GM19455 (cell line): ENCODE measurements around the gene P2RY14.
"Not testable (repeated sequence)": the region's sequence is repeated elsewhere in the genome, so short reads cannot be mapped to it uniquely, and the experiment has no call there.

Experiments
- ATAC-seq: cut with Tn5 transposase; IDR thresholded peaks from one replicate; pipeline ENCODE4 v1.9.1; 2021; ENCODE audit not compliant: unreplicated experiment

Gene P2RY14

GRCh38 chr3:151191095-151191494 is 87.2 kb downstream of the P2RY14 start:
- ATAC-seq: no peak

- no peak for ATAC-seq
Measured at GRCh38 chr3:151183265-151183671, 95.1 kb downstream of the P2RY14 start.

GRCh38 chr3:151182349-151183079 is 95.8 kb downstream of the P2RY14 start:
- ATAC-seq: no peak

GRCh38 chr3:151178208-151178845 is 100.0 kb downstream of the P2RY14 start:
- no peak for ATAC-seq

- ATAC-seq: no peak
Measured at GRCh38 chr3:151175952-151176351, 102.4 kb downstream of the P2RY14 start.

- ATAC-seq: no peak
Measured at GRCh38 chr3:151174351-151174750, 104.0 kb downstream of the P2RY14 start.

- ATAC-seq: peak; percentile 59
Measured at GRCh38 chr3:151171145-151171757, 107.1 kb downstream of the P2RY14 start.

GRCh38 chr3:151169948-151170679 is 108.2 kb downstream of the P2RY14 start:
- ATAC-seq: not testable (repeated sequence)

- ATAC-seq: no peak
Measured at GRCh38 chr3:151169262-151169947, 108.9 kb downstream of the P2RY14 start.

- peak; percentile 63 for ATAC-seq
Measured at GRCh38 chr3:151168269-151169094, 109.9 kb downstream of the P2RY14 start.

- ATAC-seq: no peak
Measured at GRCh38 chr3:151166161-151166560, 112.2 kb downstream of the P2RY14 start.

- ATAC-seq: no peak
Measured at GRCh38 chr3:151165226-151165625, 113.1 kb downstream of the P2RY14 start.
